ENCODE data around the gene N4BP2L2.

- no peak for TF ChIP-seq CTCF (IDR thresholded peaks at IDR 0.05 in 2 of 3, conservative IDR thresholded peaks at IDR 0.05 in 1 of 3; ENCODE audit: borderline replicate concordance in 1 of 3, insufficient read depth in 1 of 3, low read depth in 2 of 3, low read length in 2 of 3)
- TF ChIP-seq RAD21 (IDR thresholded peaks at IDR 0.05; ENCODE audit: low read depth): no peak
- no peak for TF ChIP-seq ZNF274 (IDR thresholded peaks at IDR 0.05; ENCODE audit: low read depth, low read length)
These were observed 115.0 kb downstream of the N4BP2L2 start for GRCh38 chr13:32423592-32423991.

Data from HCT116 (cell line).